ENCODE measurements around the gene PPFIA4.
"Not testable (repeated sequence)": the region's sequence is repeated elsewhere in the genome, so short reads cannot be mapped to it uniquely, and the experiment has no call there.

Gene PPFIA4

DNA sequence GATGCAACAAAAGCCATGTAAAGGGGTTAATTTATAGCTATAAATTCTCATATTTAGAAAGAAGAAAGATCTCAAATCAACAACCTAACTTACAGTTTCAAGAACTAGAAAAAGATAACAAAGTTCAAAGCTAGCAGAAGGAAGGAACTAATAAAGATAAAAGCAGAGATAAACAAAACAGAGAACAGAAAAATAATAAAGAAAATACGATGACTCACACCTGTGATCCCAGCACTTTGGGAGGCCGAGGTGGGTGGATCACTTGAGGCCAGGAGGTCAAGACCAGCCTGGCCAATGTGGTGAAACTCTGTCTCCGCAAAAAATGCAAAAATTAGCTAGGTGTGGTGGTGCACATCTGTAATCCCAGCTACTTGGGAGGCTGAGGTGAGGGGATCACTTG is 31.5 kb upstream of the PPFIA4 start:
- Histone ChIP-seq H4K20me1 (no peaks in the 10 kb centered on the region), H3K4me2 (no peak overlapping the region), H3K4me3 (no peak overlapping the region), H3K27ac (no peak overlapping the region), H3K27me3 (no peaks in the 10 kb centered on the region), H3K36me3 (no peaks in the 10 kb centered on the region), H3K9me3 (no peaks in the 10 kb centered on the region; the same call in 1 of the 2 replicates), H3K4me1 (peaks cover 24% of the 10 kb centered on the region), H3K9ac (no peak overlapping the region)
- no peak for TF ChIP-seq Cebpa-rat (IDR thresholded peaks at IDR 0.05)

DNA sequence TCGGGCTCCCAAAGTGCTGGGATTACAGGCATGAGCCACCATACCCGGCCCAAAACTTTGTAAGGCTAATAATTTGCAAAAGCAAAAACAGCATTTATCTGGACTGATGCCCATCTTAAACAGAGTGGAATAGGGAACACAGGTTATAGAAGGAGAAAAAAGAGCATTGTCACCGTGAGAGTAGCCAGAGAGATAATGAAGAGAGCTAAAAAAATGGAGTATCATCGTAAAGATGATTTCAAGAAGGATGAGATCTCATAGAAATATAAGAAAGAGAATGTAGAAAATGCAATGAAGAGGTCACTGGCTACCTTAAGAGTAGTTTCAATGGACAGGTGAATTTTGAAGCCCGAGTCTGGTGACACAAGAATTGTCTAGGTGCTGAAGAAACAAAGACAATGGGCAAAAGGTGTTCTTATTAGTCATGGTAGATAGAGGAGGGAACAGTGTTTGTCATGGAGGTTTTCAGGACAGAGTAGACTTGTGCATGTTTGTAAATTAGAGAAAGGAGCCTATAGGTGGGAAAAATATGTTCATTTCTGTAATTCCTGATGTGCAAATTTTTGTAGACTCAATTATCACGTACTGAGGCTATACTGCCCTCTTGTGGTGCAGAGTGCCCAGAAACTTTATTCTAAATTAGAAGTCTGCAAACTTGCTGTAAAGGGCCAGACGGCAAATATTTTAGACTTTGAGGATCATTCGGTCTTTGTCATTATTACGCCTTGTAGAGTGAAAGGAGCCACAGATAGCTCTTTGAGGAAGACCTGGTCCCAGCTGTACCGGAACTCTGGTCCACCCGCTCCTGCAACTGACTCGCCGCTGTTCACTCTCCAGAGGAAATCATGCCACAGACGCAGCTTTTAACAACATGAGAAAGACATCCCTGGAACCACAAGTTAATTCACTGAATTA is 27.2 kb upstream of the PPFIA4 start:
- Histone ChIP-seq H3K4me3 (peak overlapping the region; percentile 55), H3K9ac (peak overlapping the region; percentile 75), H3K27me3 (no peaks in the 10 kb centered on the region), H3K27ac (peak overlapping the region; percentile 91), H3K4me2 (peak overlapping the region; percentile 88), H4K20me1 (no peaks in the 10 kb centered on the region), H3K36me3 (no peaks in the 10 kb centered on the region), H3K4me1 (peaks cover 64% of the 10 kb centered on the region), H3K9me3 (no peaks in the 10 kb centered on the region; the same call in 1 of the 2 replicates)
- TF ChIP-seq Cebpa-rat (IDR thresholded peaks at IDR 0.05): no peak

DNA sequence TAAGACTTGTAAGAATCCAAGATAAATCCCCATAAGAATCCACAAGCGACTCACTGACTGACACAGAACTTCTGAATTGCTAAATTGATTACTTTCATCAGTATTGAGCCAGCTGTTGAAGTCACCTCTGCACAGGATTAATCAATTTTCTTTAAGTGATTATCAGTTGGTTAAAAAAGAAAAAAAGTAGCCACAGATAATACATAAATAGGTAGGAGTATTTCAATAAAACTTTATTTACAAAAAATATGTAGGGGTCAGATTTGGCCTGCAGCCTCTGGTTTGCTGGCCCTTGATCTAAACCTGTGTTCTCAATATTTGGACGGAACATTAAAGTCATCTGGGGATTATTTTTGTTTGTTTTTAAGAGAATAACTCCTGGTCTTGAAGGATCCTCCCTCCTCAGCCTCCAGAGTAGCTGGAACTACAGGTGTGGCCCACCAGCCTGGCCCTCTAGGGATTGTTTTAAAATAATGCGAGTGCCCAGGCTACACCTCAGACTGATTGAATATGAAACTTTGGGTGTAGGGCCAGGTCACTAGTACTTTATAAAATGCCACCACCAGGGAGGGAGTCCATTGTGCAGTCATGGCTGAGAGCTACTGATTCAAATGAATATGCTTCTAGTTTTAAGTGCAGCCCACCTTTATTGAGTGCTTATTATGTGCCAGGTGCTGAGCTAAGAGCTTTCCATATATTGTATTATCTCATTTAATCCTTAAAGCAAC is 25.9 kb upstream of the PPFIA4 start:
- Histone ChIP-seq H3K4me1 (peaks cover 72% of the 10 kb centered on the region), H3K9ac (peak overlapping the region; percentile 75), H4K20me1 (no peaks in the 10 kb centered on the region), H3K27me3 (no peaks in the 10 kb centered on the region), H3K9me3 (no peaks in the 10 kb centered on the region; the same call in 1 of the 2 replicates), H3K4me2 (peak overlapping the region; percentile 88), H3K36me3 (no peaks in the 10 kb centered on the region), H3K27ac (peak overlapping the region; percentile 91), H3K4me3 (peak overlapping the region; percentile 55)
- TF ChIP-seq Cebpa-rat (IDR thresholded peaks at IDR 0.05): no peak

DNA sequence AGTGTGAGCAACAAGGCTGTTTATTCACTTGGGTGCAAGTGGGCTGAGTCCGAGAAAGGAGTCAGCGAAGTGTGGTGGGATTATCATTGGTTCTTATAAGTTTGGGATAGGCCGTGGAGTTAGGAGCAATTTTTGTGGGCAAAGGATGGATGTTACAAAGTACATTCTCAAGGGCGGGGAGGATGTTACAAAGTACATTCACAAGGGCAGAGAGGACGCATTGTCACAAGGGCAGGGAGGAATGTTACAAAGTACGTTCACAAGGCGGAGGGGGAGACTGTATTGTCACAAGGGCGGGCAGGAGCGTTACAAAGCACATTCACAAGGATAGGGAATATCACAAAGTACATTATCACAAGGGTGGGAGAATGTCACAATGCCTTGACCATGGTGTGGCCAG is 24.3 kb upstream of the PPFIA4 start:
- Histone ChIP-seq H3K27me3 (no peaks in the 10 kb centered on the region), H3K4me2 (no peak overlapping the region), H3K36me3 (no peaks in the 10 kb centered on the region), H3K4me3 (no peak overlapping the region), H3K27ac (peak overlapping the region; percentile 91), H3K9me3 (no peaks in the 10 kb centered on the region; the same call in 1 of the 2 replicates), H3K9ac (no peak overlapping the region), H4K20me1 (no peaks in the 10 kb centered on the region), H3K4me1 (peaks cover 86% of the 10 kb centered on the region)
- TF ChIP-seq Cebpa-rat (IDR thresholded peaks at IDR 0.05): no peak

DNA sequence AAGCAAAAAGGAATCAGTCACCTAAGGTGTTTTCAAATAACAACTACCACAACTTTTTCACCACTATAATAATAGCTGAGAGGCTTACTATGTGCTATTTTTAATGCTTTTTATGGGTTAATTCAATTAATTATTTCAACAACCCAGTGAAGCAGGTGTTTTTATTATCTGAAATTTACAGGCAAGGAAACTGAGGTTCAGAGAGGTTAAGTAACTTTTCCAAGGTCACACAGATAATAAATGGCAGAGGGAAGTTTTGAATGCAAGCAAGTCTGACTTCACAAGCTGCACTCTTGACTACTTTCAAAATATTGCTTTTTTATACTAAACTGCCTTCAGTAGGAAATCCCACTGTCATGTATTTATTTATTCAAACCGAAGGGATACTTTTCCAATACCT is 23.3 kb upstream of the PPFIA4 start:
- Histone ChIP-seq H3K9ac (no peak overlapping the region), H3K4me1 (peaks cover 76% of the 10 kb centered on the region), H3K9me3 (no peaks in the 10 kb centered on the region), H3K4me3 (no peak overlapping the region), H3K36me3 (no peaks in the 10 kb centered on the region), H3K27ac (peak overlapping the region; percentile 91; the same call in 1 of the 2 replicates), H3K4me2 (no peak overlapping the region), H3K27me3 (no peaks in the 10 kb centered on the region), H4K20me1 (peaks cover 5% of the 10 kb centered on the region)
- TF ChIP-seq Cebpa-rat (IDR thresholded peaks at IDR 0.05): no peak

DNA sequence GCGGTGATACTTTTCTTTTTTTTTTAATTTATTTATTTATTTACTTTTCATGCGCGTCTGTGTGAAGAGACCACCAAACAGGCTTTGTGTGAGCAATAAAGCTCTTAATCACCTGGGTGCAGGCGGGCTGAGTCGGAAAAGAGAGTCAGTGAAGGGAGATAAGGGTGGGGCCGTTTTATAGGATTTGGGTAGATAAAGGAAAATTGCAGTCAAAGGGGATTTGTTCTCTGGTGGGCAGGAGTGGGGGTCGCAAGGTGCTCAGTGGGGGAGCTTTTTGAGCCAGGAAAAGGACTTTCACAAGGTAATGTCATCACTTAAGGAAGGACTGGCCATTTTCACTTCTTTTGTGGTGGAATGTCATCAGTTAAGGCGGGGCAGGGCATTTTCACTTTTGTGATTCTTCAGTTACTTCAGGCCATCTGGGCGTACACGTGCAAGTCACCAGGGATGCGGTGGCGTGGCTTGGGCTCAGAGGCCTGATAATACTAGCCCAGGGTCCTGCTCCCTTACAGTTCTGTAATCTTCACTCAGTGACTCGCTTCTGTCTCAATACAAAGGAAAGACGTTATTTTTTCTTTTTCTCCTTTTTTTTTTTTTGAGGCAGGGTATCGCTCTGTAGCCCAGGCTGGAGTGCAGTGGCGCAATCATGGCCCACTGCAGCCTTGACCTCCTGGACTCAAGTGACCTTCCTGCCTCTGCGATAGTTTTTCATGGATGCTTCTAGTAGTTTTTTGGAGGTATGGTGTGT is 20.7 kb upstream of the PPFIA4 start:
- not testable (repeated sequence) for H3K9me3 ChIP-seq, H3K9ac ChIP-seq, H3K4me3 ChIP-seq, H3K27me3 ChIP-seq
- Histone ChIP-seq H4K20me1 (peaks cover 29% of the 10 kb centered on the region), H3K4me2 (peak overlapping the region; percentile 84), H3K36me3 (peaks cover 22% of the 10 kb centered on the region), H3K27ac (peak overlapping the region; percentile 91), H3K4me1 (peaks cover 73% of the 10 kb centered on the region)

DNA sequence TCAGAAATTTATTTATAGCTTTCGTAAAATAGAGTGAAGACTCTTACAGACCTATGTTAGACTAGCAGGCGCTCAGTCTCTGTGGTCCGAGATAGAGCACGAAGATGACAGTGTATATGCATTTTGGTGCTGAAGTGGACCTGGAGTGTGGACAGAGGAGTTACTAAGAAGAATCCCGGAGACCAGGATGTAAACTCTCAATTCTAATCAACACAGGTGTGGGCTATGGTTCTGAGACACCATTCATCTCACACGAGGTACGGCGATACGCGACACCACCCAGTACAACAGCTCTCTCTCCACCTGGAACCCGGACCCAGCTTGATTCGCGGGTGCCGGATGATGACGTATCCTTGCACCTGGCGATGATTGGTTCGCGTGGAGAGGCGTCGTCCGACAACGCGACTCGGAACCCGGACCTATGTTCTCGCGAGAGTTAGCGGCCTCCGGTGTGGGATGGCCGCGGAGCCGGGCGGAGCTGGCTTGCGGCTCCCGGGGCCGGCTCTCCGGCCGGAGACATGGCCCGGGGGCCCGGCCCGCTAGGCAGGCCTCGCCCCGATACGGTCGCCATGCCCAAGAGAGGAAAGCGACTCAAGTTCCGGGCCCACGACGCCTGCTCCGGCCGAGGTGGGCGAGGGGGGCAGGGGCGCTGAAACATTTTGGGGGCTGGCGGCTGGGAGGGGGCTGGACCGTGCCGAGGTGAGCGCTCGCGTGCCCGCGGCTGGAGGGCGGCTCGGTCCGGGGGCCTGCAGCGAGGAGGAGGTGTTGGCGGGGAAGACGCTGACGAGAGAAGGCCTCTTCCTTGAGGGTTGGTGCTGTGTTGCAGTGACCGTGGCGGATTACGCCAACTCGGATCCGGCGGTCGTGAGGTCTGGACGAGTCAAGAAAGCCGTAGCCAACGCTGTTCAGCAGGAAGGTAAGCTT is 19.1 kb upstream of the PPFIA4 start, which contains the start of gene TMEM183A:
Gene TMEM183A, plus strand, starts transcription at position 427 of the 924 bp plus-strand sequence. Its CDS starts 92 bp downstream, at position 519.
- H3K27ac ChIP-seq: peak within 1 kb of the TSS; percentile 91
- H3K9me3 ChIP-seq: no peaks in the 10 kb centered on the region
- TF ChIP-seq Cebpa-rat (IDR thresholded peaks at IDR 0.05): no peak
- peaks cover 38% of the 10 kb centered on the region for H4K20me1 ChIP-seq
- peak within 1 kb of the TSS; percentile 90 for H3K9ac ChIP-seq
- peaks cover 36% of the 10 kb centered on the region for H3K36me3 ChIP-seq
- H3K4me3 ChIP-seq: peak within 1 kb of the TSS; percentile 88
- H3K27me3 ChIP-seq: no peaks in the 10 kb centered on the region
- H3K4me1 ChIP-seq: peaks cover 59% of the 10 kb centered on the region
- peak within 1 kb of the TSS; percentile 95 for H3K4me2 ChIP-seq

DNA sequence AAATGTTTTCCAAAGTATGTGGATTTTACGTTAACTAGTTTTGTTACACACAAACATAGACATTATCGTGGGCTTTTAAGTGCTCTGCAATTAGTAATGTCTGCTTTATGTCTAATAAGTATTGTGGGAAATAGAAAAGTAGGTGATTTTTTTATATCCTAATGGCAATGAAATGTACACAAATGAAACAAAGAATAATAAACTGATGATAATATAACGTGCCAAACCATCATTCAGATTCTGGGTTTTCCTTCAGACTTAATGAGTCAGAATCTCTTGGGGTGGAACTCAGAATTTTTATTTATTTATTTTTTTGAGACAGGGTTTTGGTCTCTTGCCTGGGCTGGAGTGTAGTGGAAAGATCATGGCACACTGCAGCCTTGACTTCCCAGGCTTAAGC is 17.1 kb upstream of the PPFIA4 start:
- H3K4me3 ChIP-seq: no peak overlapping the region
- H3K27ac ChIP-seq: no peak overlapping the region
- H3K4me2 ChIP-seq: peak overlapping the region; percentile 95
- no peak overlapping the region; the same call in 1 of the 2 replicates for H3K9ac ChIP-seq
- H4K20me1 ChIP-seq: peaks cover 58% of the 10 kb centered on the region
- no peaks in the 10 kb centered on the region for H3K27me3 ChIP-seq
- no peaks in the 10 kb centered on the region for H3K9me3 ChIP-seq
- peaks cover 41% of the 10 kb centered on the region for H3K4me1 ChIP-seq
- peaks cover 56% of the 10 kb centered on the region for H3K36me3 ChIP-seq
- TF ChIP-seq Cebpa-rat (IDR thresholded peaks at IDR 0.05): no peak

Measured in BLaER1 (cell line).